Type B pancreatic cell (in vitro differentiated cells): ENCODE measurements around the gene ACO2. TPM values are rescaled to one million over a fixed set of nuclear protein-coding genes. Genes with fewer than 3 reads are reported as not detected.
A peak's percentile ranks its signal among the peaks of the same experiment; 100 is the strongest.

Experiments used
- DNase-seq: peaks from one replicate; pipeline ENCODE4 v3.0.0; 2021; ENCODE audit warnings: mixed read lengths; ENCODE audit not compliant: unreplicated experiment; ENCODE audit errors: extremely low spot score
- H3K27ac Mint-ChIP-seq: 2 replicates; pipeline ENCODE4 v1.8.0; 2021; ENCODE audit warnings: mild to moderate bottlenecking, mixed read lengths
- H3K27me3 Mint-ChIP-seq: 2 replicates; pipeline ENCODE4 v1.8.0; 2021; ENCODE audit warnings: mixed read lengths
- H3K36me3 Mint-ChIP-seq: 2 replicates; pipeline ENCODE4 v1.8.0; 2021; ENCODE audit warnings: mixed read lengths
- H3K4me1 Mint-ChIP-seq: one replicate; pipeline ENCODE4 v1.8.0; 2021; ENCODE audit warnings: mixed read lengths; ENCODE audit not compliant: unreplicated experiment
- H3K4me3 Mint-ChIP-seq: 2 replicates; pipeline ENCODE4 v1.8.0; 2021; ENCODE audit warnings: mild to moderate bottlenecking, mixed read lengths
- H3K9me3 Mint-ChIP-seq: 2 replicates; pipeline ENCODE4 v1.8.0; 2021; ENCODE audit warnings: mixed read lengths
- CTCF ChIP-seq: fragments of 200-600 bp; sonication (generic); conservative IDR thresholded peaks from 2 replicates; pipeline ENCODE4 v1.5.0; 2021; ENCODE audit warnings: antibody characterized with exemption, mild to moderate bottlenecking
- total RNA-seq: library from RNA; stranded (reverse); gene quantifications from 2 replicates; pipeline ENCODE4 v1.2.1, GENCODE V29; 2021; ENCODE audit warnings: low replicate concordance

The ACO2 gene
- total RNA-seq, 1 donor from 2014 or later: 107 TPM

GRCh38 chr22:41445129-41446056 lies 23.5 kb upstream of the ACO2 start:
- peaks cover 4% of the 10 kb centered on the region for H3K36me3 Mint-ChIP-seq
- TF ChIP-seq CTCF: no peak
- peak overlapping the region; percentile 100 for H3K4me3 Mint-ChIP-seq
- H3K27me3 Mint-ChIP-seq: no peaks in the 10 kb centered on the region
- H3K9me3 Mint-ChIP-seq: no peaks in the 10 kb centered on the region
- H3K27ac Mint-ChIP-seq: peak overlapping the region; percentile 100
- H3K4me1 Mint-ChIP-seq: peaks cover 26% of the 10 kb centered on the region
- no peak for DNase-seq

GRCh38 chr22:41446057-41446501 lies 22.8 kb upstream of the ACO2 start:
- Mint-ChIP-seq H3K27me3 (no peaks in the 10 kb centered on the region), H3K27ac (peak overlapping the region; percentile 100), H3K36me3 (peaks cover 4% of the 10 kb centered on the region), H3K4me3 (peak overlapping the region; percentile 100), H3K4me1 (peaks cover 26% of the 10 kb centered on the region), H3K9me3 (no peaks in the 10 kb centered on the region)
- TF ChIP-seq CTCF: no peak
- no peak for DNase-seq

GRCh38 chr22:41446639-41447434 lies 22.1 kb upstream of the ACO2 start, which contains the start of gene TOB2:
Gene TOB2 (minus strand): TSS chr22:41446801. CDS start chr22:41437345, 9,456 bp downstream.
- H3K4me1 Mint-ChIP-seq: peaks cover 26% of the 10 kb centered on the region
- H3K36me3 Mint-ChIP-seq: peaks cover 4% of the 10 kb centered on the region
- no peaks in the 10 kb centered on the region for H3K27me3 Mint-ChIP-seq
- no peak for TF ChIP-seq CTCF
- peak; percentile 98 for DNase-seq
- H3K9me3 Mint-ChIP-seq: no peaks in the 10 kb centered on the region
- peak within 1 kb of the TSS; percentile 100 for H3K4me3 Mint-ChIP-seq
- peak within 1 kb of the TSS; percentile 100 for H3K27ac Mint-ChIP-seq

GRCh38 chr22:41447435-41448188 lies 21.3 kb upstream of the ACO2 start:
- no peaks in the 10 kb centered on the region for H3K27me3 Mint-ChIP-seq
- DNase-seq: peak; percentile 82
- H3K4me1 Mint-ChIP-seq: peaks cover 20% of the 10 kb centered on the region
- H3K4me3 Mint-ChIP-seq: peak overlapping the region; percentile 100
- H3K9me3 Mint-ChIP-seq: no peaks in the 10 kb centered on the region
- H3K27ac Mint-ChIP-seq: peak overlapping the region; percentile 100
- H3K36me3 Mint-ChIP-seq: peaks cover 4% of the 10 kb centered on the region
- no peak for TF ChIP-seq CTCF

GRCh38 chr22:41448189-41448808 lies 20.6 kb upstream of the ACO2 start:
- peak overlapping the region; percentile 100 for H3K27ac Mint-ChIP-seq
- peaks cover 16% of the 10 kb centered on the region for H3K4me1 Mint-ChIP-seq
- no peaks in the 10 kb centered on the region for H3K27me3 Mint-ChIP-seq
- peak; percentile 91 for DNase-seq
- no peak for TF ChIP-seq CTCF
- H3K4me3 Mint-ChIP-seq: peak overlapping the region; percentile 100
- no peaks in the 10 kb centered on the region for H3K9me3 Mint-ChIP-seq
- H3K36me3 Mint-ChIP-seq: peaks cover 4% of the 10 kb centered on the region
